ENCODE measurements around the gene LRRC27.

DNA sequence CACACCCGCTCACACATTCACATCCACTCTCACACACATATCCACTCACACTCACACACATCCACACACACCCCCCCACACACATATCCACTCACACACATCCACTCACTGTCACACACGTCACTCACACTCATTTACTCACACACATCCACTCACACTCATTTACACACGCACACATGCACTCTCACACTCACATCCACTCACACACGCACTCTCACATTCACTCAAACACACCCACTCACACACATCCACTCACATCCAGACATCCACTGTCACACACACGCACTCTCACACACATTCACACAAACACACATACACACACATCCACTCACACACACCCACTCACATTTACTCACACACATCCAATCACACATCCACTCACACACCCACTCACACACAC is 83.3 kb downstream of the LRRC27 start:
- TF ChIP-seq CTCF (IDR thresholded peaks at IDR 0.05) (no peak), POLR2A (IDR thresholded peaks at IDR 0.05) (no peak)
